HEK293T (cell line): ENCODE measurements around the gene GTF2IRD1.

Experiments
- SUZ12 ChIP-seq: fragments of 450-650 bp; IDR thresholded peaks from 2 replicates; pipeline ENCODE4 v1.6.1; 2016; ENCODE audit warnings: mild to moderate bottlenecking
- TARDBP ChIP-seq: fragments of 450-650 bp; IDR thresholded peaks from 2 replicates; pipeline ENCODE4 v1.6.1; 2016
- ZNF384 ChIP-seq: fragments of 450-650 bp; IDR thresholded peaks from 2 replicates; pipeline ENCODE4 v1.6.1; 2016
- TF ChIP-seq, protein P1 (sequence below): fragments of 450-650 bp; IDR thresholded peaks from 2 replicates; pipeline ENCODE4 v1.6.1; 2016

DNA sequence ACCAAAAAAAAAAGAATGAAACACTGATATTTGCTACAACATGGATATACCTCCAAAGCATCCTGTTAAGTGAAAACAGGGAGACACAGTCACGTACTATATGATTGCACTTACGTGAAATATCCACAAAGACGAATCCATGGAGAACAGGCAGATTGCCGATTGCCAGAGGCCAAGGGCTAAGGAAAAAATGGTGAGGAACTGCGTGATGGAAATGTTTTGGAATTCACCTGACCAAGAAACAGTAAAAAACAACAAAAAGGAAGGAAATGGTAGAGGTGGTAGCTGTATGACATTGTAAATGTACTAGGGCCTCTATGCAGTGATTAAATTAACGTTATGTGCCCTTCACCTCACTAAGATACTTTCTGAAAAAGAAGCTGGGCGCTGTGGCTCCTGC is 44.1 kb upstream of the GTF2IRD1 start:
- TF ChIP-seq ZNF384, result no peak
- TF ChIP-seq SUZ12, result no peak
- TF ChIP-seq TARDBP, result no peak
- TF ChIP-seq, protein P1, sequence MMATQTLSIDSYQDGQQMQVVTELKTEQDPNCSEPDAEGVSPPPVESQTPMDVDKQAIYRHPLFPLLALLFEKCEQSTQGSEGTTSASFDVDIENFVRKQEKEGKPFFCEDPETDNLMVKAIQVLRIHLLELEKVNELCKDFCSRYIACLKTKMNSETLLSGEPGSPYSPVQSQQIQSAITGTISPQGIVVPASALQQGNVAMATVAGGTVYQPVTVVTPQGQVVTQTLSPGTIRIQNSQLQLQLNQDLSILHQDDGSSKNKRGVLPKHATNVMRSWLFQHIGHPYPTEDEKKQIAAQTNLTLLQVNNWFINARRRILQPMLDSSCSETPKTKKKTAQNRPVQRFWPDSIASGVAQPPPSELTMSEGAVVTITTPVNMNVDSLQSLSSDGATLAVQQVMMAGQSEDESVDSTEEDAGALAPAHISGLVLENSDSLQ, result no peak
